Myocyte (in vitro differentiated cells): Measurements from ENCODE around the gene ATP13A3. TPM values are rescaled to one million over a fixed set of nuclear protein-coding genes. Genes with fewer than 3 reads are reported as not detected.
A peak's percentile ranks its signal among the peaks of the same experiment; 100 is the strongest.
"Not testable (repeated sequence)": the region's sequence is repeated elsewhere in the genome, so short reads cannot be mapped to it uniquely, and the experiment has no call there.

ENCODE experiments used
- DNase-seq: peaks from one replicate; pipeline ENCODE4 v3.0.0-alpha.2; 2012; ENCODE audit warnings: low read depth
- polyA plus RNA-seq: library from polyadenylated mRNA; unstranded; fragments of >200 nt; gene quantifications from one replicate; pipeline ENCODE4 v1.2.1, GENCODE V29; 2012; ENCODE audit warnings: missing spikeins
- total RNA-seq: library from RNA; depleted of rRNA; stranded (reverse); fragments of >200 nt; gene quantifications from 2 replicates; pipeline ENCODE4 v1.2.3, GENCODE V29; 2014

The ATP13A3 gene
- 202 and 213 TPM in 2 replicates for total RNA-seq
- 26.9 TPM for polyA plus RNA-seq

DNA sequence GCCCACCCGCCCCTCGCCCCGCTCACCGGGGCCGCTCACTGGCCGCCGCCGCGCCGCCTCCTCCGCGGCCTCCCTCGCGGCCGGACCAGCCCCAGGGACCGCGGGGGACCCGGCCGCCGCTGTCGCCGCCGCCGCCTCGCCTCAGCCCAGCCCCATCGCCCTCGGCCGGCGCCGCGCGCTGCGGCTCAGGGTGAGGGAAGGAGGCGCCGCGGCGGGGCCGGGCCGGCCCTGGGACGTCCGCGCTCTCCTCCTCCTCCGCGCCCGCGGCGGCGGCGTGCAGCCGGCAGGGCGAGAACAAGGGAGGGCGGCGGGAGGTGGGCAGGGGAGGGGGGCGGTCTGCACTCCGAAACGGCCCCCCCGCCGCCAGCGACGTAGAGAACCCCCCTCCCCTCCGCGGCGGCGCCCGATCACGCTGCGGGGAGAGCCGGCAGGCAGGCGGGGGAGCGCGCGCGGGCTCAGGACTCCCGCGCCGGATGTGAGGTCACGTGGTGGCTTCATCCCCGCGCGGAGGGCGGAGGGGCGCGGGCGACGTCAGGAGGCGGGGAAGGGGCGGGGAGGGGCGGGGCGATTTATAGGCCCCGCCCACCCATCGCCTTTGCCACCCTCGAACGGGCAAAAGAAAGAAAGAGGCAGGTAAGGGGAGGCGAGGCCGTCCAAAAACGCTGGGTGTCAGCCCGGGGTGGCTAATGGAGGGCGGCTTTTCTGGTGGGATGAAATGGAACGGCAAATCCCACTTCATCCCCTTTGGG, at the start of gene ATP13A3:
Gene ATP13A3 (minus strand): TSS at position 463 of the 749 bp plus-strand sequence. CDS start 24,812 bp downstream, outside the sequence.
- peak; percentile 90 for DNase-seq

DNA sequence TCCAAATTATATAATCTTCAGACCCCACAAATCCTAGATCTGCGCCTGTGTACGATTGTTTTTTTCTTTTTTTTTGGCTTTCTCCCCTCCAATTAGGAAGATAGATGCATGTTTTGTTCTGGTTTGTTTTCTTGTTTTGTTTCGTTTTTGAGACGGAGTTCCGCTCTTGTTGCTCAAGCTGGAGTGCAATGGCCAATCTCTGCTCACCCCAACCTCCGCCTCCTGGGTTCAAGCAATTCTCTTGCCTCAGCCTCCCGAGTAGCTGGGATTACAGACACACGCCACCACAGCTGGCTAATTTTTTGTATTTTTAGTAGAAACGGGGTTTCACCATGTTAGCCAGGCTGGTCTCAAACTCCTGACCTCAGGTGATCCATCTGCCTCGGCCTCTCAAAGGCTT, 48.4 kb upstream of the ATP13A3 start:
- DNase-seq, result not testable (repeated sequence)

DNA sequence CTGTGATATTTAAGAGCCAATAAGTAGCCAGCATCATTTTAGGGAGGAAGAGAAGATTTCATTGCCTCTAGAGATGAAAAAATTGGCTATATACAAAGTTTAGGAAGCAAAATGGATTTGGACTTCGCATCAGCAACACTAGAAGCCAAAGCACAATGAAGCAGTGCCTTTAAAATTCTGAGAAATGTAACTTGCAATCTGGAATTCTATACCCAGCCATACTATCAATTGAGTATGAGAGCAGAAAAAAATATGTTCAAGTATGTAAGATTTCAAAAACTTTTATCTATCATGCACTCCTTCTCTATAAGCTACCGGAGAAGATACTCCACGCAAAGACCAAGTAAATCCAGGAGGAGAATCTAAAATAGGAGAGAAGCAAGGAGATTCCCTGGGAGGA, 47.4 kb upstream of the ATP13A3 start:
- DNase-seq, result no peak

DNA sequence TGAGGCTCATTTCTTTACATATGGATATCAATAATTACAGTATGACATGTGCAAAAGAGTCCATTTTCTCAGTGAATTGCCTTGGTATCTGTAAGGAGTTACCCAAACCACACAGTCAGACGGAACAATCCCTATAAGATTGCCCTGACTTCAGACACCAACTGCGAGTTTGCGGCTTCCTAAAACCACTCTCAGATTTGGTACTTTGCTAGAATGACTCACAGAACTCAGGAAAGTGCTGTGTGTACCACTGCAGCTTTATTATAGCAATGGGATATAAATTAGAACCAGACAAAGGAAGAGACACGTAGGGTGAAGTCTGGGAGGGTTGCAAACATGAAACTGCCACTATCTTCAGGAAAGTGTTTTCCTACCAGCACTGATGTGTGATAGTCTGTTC, 45.8 kb upstream of the ATP13A3 start:
- no peak for DNase-seq

DNA sequence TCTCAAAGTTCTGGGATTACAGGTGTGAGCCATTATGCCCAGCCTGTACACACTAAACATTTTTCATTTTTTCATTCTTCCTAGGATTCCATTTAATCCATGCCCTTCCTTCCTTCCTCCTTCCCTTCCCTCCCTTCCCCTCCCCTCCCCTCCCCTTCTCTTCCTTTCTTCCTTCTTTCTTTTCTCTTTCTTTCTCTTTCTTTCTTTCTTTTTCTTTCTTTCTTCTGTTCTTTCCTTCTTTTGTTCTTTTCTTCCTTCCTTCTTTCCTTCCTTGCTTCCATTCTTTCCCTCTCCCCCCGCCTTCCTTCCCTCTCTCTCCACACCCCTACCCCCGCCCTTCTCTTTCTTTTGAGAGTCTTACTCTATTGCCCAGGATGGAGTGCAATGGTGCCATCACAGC, 40.9 kb upstream of the ATP13A3 start:
- no peak for DNase-seq

DNA sequence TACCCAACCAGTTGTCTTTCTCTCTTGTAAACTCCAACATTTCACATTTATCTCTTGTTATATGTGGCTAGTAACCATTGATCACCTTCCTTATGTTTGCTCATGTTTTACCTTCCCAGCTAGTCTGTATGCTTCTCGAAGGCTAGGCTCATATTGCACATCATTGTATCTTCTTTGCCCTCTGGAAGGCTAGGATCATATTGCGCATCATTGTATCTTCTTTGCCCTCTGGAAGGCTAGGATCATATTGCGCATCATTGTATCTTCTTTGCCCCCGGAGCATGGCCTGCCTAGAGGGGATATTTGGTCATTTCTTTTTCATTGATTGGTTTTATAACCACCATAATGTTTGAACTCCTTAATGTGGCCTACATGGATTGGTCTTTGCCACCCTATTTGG, 39.4 kb upstream of the ATP13A3 start:
- DNase-seq, result no peak

DNA sequence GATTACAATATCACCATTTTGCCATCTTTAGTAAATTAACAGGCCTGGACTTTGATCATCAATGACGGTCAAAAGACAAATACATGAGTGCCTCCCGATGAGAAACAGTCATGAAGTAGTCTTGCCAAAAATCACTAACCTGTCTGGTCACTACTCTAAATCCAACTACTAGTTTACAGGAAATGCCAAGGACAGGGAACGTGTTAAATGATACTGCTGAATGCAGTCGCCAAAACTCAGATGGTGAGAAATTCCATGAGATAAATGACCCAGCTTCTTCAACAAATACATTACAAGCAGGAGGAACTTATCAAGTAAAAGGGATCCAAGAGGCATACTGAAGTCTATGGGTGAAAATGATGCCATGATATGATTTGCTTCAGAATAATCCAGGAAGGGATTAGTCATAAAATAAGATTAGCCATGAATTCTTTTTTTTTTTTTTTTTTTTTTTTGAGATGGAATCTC, 35.8 kb upstream of the ATP13A3 start:
- no peak for DNase-seq

DNA sequence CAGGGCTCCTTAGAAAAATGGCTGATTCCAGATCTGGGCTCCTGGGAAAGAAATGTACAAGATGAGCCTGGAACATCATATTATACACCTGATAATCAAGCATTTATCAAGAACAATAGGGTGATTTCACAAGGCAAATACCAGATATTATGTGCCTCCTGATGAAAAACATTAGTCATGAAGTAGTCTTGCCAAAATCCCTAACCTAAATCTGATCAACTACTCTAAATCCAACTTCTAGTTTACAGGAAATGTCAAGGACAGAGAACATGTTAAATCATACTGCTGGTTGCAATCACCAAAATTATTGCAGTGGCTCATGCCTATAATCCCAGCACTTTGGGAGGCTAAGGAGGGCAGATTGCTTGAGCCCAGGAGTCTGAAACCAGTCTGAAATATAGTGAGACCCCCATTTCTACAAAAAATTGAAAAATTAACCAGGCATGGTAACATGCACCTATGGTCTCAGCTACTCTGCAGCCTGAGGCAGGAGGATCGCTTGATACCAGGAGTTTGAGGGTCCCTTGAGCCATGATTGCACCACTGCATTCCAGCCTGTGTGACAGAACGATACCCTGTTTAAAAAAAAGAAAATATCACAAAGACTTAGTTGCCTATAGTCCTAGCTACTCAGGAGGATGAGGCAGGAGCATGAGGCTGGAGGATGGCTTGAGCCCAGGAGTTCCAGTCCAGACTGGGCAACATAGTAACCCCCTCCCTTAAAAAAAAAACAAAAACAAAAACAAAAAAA, 34.9 kb upstream of the ATP13A3 start:
- no peak for DNase-seq

DNA sequence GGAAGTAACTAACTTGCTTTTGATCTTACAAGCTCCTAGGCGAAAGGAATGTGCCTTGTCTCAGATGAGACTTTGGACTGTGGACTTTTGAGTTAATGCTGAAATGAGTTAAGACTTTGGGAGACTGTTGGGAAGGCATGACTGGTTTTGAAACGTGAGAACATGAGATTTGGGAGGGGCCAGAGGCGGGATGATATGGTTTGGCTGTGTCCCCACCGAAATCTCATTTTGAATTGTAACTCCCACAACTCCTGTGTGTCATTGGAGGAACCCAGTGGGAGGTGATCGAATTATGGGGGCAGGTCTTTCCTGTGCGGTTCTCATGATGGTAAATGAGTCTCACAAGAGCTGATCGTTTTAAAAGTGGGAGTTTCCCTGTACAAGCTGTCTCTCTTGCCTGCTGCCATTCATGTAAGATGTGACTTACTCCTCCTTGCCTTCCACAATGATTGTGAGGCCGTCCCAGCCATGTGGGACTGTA, 33.9 kb upstream of the ATP13A3 start:
- not testable (repeated sequence) for DNase-seq

DNA sequence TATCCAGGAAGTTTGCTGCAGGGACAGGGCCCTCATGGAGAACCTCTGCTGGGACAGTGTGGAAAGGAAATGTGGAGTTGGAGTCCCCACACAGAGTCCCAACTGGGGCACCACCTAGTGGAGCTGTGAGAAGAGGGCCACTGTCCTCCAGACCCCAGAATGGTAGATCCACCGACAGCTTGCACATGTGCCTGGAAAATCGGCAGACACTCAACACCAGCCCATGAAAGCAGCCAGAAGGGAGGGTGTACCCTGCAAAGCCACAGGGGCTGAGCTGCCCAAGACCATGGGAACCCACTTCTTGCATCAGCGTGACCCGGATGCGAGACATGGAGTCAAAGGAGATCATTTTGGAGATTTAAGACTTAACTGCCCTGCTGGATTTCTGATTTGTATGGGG, 33.4 kb upstream of the ATP13A3 start:
- DNase-seq, result not testable (repeated sequence)

DNA sequence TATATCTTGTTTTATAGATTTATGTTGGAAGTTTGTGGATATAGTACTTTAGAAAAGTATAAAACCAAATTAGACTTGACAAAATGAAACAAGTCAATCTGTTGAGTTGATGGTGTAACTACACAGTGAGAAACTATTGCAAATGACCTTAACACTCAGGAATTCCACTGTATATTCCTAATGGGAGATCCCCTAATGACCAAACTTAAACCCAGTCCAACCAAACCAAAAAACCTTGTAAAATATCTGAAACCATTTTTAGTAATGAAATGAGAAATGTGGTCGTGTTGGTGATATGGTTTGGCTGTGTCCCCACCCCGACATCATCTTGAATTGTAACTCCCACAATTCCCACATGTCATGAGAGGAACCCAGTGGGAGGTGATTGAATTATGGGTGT, 31.9 kb upstream of the ATP13A3 start:
- DNase-seq, result no peak

DNA sequence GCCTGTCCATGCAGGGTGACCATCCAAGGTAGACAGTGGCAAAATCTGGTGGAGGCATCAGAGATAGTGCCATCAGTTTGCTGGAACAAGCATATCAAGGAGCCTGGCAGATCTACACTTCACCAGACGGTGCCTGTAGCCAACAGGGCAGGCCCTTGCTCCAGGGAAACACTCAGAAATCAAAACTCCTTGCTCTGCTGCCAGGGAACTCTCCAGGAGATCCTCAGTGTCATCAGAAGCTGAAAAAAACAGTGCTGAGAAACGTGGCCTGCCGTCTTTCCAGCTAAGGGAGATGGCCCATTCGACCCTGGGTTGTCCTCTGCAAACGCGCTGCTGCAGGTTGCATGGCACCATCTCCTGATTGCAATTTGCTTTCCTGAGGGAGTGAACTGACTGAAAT, 30.5 kb upstream of the ATP13A3 start:
- DNase-seq, result no peak

DNA sequence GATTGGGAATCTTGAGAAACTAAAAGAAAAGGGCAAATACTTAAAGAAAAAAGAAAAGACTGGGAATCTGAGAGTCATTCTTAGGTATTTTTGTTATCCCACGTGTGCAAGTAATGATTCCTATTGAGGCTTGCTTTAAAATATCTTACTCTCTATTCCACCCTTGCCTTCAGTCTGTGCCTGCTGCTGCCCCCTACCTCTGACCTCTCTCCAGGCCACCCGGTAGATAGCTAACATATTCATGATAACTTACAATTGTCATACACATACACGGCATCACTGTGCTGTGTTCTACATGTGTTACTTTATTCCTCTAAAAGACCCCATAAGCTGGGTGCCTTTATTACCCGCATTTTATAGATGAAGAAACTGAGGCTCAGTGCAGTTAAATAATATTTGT, 27.8 kb upstream of the ATP13A3 start:
- no peak for DNase-seq

DNA sequence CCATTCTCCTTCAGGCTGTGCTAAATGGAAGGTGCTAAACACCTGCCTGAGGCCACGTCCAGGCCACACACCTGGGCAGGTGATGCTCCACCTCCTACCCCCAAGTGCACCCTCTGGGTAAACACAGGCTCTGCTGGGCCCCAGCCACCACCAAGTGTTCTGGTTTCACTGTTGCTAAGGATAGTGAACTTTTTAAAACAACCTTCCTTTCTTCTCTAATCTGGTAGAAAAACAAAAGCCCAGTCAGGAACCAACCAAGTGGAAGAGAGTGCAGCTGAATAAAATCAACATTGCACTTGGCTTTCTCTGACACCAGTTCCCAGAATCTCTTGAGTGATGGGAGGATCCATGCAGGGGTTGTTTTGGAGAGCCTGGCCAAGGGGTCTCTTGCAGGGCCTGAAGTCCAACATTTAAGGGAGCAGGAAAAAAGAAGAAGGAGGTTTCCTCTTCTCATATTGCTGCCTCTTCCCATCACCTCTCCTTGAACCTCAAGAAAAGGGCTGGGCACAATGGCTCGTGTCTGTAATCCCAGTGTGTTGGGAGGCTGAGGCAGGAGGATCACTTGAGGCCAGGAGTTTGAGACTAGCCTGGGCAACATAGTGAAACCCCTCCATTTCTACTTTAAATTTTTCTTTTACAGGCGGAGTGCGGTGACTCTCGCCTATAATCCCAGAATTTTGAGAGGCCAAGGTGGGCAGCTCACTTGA, 26.2 kb upstream of the ATP13A3 start:
- no peak for DNase-seq

DNA sequence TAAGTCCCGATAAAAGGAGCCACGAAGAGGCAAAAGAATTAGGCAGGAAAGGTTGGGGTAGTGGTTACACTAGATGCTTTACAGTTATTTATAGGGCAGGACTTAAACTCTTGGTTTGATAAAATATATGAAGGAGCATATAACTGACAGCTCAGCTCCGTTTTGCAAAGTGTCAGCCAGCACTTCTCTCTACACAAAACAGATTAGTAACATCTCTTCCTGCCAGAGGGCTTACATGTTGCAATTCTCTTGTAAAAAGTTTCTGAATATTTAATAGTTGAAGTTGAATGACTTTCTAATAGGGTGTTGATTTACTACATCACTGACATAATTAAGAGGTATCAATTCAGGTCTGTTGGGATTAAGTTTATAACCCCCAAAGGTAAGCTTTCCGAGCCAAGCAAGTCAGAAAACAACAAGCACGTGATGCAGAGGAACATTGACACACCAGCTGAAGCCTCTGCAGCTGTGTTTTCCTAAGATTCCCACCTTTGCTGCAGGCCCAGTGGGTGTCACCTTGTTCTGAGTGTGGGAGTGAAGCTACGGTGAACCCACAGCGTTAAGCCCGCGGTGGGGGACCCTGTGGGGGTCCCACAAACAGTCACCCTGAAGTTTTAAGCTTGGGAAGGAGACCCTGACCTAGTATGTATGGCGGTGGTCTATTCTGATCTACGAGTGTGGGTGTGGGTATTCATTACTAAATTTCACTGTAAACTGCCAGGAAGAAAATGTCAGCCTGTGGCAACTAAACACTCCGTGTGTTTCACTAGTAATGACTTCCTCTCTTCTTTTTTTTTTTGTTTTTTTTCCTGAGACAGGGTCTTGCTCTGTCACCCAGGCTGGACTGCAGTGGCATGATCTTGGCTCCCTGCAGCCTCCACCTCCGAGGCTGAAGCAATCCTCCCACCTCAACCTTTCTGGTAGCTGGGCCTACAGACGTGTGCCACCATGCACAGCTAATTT, 22.0 kb upstream of the ATP13A3 start:
- no peak for DNase-seq

DNA sequence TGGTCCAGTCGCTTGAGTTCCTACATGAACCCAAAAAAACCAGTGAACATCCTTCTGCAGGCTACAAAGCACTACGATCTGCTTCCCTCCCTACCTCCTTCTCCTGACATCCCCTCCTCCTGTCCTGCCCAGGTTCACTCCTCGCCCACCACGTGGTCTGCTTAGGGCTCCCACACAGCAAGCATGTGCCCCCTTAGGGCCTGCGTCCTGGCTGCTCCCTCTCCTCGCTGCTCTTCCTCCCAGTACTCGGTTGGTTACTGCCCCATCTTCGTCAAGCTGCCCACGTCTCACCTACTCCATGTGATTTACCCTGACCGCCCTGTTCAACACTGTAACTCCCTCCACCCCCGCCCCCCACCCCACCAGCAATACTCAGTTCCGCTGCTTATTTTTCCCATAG, 20.8 kb upstream of the ATP13A3 start:
- DNase-seq, result no peak

DNA sequence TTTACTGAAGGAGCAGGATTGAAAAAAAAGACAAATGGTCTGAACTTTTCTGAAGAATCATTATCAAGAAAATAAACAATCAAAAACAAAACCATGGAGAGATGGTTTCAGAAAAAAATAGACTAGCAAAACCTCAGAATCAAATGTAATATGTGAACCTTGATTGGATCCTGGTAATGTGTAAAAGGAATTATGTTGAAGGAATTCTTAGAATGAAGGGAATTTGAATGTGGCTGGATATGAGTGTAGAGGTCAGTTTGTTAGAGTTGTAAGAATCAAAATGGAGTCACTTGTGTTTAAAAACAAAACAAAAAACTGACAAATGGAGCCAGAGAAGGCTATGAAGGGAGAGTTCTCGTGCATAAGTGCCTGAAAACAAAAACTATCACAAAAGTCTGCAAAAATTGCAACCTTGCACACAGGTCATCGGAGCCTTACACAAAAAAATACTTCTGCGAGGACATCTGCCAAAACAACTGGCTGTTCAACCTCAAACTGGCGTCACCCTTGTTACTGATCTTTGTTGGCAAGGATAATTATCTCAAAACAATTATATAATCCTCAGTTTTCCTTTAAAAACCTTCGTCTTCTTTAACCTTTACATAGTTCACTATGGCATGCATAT, 19.1 kb upstream of the ATP13A3 start:
- DNase-seq, result no peak

DNA sequence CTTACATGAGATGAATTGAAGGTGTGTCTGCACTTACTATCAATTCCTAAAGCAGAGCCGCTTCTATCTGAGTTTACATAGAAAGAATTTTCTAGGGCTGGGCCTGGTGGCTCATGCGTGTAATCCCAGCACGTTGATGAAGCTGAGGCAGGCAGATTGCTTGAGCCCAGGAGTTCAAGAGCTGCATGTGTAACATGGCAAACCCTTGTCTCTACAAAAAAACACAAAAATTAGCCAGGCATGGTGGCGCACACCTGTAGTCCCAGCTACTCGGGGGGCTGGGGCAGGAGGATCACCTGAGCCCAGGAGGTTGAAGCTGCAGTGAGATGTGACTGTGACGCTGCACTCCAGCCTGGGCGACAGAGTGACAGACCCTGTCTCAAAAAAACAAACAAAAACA, 18.1 kb upstream of the ATP13A3 start:
- no peak for DNase-seq

DNA sequence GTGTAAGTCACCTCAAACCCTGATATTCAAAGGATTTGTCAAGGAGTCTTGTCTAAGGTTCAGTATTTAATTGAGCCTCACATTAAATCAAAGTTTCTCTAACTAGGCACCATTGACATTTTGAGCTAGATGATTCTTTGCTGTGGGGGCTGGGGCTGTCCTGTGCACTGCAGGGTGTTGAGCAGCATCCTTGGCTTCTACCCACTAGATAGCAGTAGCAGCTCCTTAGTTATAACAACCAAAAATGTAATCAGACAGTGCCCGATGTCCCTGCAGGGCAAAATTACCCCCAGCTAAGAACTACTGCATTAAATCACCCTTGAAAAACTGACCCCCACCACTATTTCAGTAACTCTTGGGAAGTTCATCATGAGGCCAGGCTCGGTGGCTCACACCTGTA, 17.3 kb upstream of the ATP13A3 start:
- DNase-seq, result no peak

DNA sequence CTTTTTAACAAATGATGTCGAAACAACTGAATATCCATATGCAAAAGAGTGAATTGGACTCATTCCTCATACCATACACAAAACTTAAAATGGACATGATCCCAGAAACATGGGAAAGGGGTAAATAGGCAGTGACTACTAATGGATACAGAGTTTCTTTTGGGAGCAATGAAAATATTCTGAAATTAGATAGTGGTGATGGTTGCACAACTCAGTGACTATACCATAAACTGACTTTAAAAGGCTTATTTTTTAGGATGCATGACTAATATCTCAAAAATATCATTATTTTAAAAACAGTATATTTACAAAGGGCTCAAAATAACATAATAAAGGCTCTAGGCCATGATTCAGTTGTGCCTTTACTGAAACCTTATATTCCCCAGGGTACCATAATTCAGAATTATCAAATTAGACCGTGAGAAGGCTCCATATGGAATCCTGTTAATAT, 16.3 kb upstream of the ATP13A3 start:
- no peak for DNase-seq
